HCT116 (cell line): ENCODE data around the gene AURKAIP1. TPM values are rescaled to one million over a fixed set of nuclear protein-coding genes. Genes with fewer than 3 reads are reported as not detected.

Source experiments
- ATAC-seq: fragments of 200-7000 bp; cut with Tn5 transposase; 2 replicates; pipeline ENCODE4 v1.9.1; 2020; ENCODE audit warnings: mild to moderate bottlenecking, moderate library complexity
- BruUV-seq: library from RNA; stranded (reverse); fragments of 400-500 nt; replicated peaks from 2 replicates; lab custom pipeline; 2021; lab: Mats Ljungman, UMichigan
- CTCF ChIA-PET: fragments of 300-600 bp; sonication (Branson Sonifier 250); formaldehyde crosslinking; loops from one replicate; lab custom pipeline; 2021; ENCODE audit warnings: antibody characterized with exemption; lab: Charles Lee
- POLR2A ChIA-PET: fragments of 300-600, 350-600 bp; sonication (Branson Sonifier 250); formaldehyde crosslinking; loops from one replicate; lab custom pipeline; 2021; ENCODE audit warnings: antibody characterized with exemption; lab: Charles Lee
- RAD21 ChIA-PET, 2 experiments: fragments of 300-600 bp; sonication (Branson Sonifier 250); formaldehyde crosslinking; loops; one replicate each; lab custom pipeline; 2023; ENCODE audit warnings: low total read pairs in 2 of 2; ENCODE audit not compliant: uncharacterized antibody in 2 of 2, unreplicated experiment in 2 of 2, low non-redundant PET in 1 of 2; lab: Charles Lee
- DNase-seq: peaks from one replicate; pipeline ENCODE4 v3.0.0-alpha.2; 2010; ENCODE audit warnings: low read depth, low spot score
- H2AFZ ChIP-seq: fragments of 200-600 bp; shearing (Covaris generic), sonication (generic); 2 replicates; pipeline ENCODE4 v1.6.1; 2017; ENCODE audit warnings: low read depth, mixed run types, mixed read lengths, antibody characterized with exemption, low read length; ENCODE audit not compliant: poor library complexity, severe bottlenecking
- H3K27ac ChIP-seq: 2 replicates; pipeline ENCODE4 v1.5.1; 2012; ENCODE audit warnings: low read depth, low read length
- H3K27me3 ChIP-seq: fragments of 200-600 bp; sonication (generic); 2 replicates; pipeline ENCODE4 v1.6.1; 2016; ENCODE audit warnings: mixed run types, low read length, mixed read lengths; ENCODE audit not compliant: insufficient read depth
- H3K36me3 ChIP-seq, 2 experiments: fragments of 200-500 bp in 1 of 2; fragments of 200-600 bp in 1 of 2; sonication (Bioruptor generic) in 1 of 2; sonication (generic) in 1 of 2; 2 replicates each; pipeline versions ENCODE4 v1.5.1 to v1.6.1; 2014 to 2016; ENCODE audit warnings: low read length in 2 of 2, inconsistent platforms in 1 of 2, mixed read lengths in 1 of 2, mixed run types in 1 of 2; ENCODE audit not compliant: insufficient read depth in 2 of 2, control insufficient read depth in 1 of 2
- H3K4me1 ChIP-seq, 2 experiments: fragments of 200-600 bp in 1 of 2; sonication (generic) in 1 of 2; 2 replicates each; pipeline versions ENCODE4 v1.5.1 to v1.6.1; 2012 to 2017; ENCODE audit warnings: low read length in 2 of 2, inconsistent platforms in 1 of 2, mild to moderate bottlenecking in 1 of 2, mixed read lengths in 1 of 2, mixed run types in 1 of 2, moderate library complexity in 1 of 2; ENCODE audit not compliant: insufficient read depth in 2 of 2, control insufficient read depth in 1 of 2
- H3K4me2 ChIP-seq: fragments of 200-600 bp; sonication (generic); 2 replicates; pipeline ENCODE4 v1.6.1; 2017; ENCODE audit warnings: mixed run types, low read length, mixed read lengths
- H3K4me3 ChIP-seq, 2 experiments: fragments of 200-600 bp in 1 of 2; sonication (generic) in 1 of 2; replicated peaks in 1 of 2; 2 replicates each; pipeline ENCODE4 v1.5.1; 2011 to 2016; ENCODE audit warnings: low read length in 2 of 2, control low read depth in 1 of 2, low read depth in 1 of 2, mild to moderate bottlenecking in 1 of 2, mixed read lengths in 1 of 2, mixed run types in 1 of 2
- H3K79me2 ChIP-seq: fragments of 200-600 bp; sonication (generic); 2 replicates; pipeline ENCODE4 v1.6.1; 2017; ENCODE audit warnings: mild to moderate bottlenecking, mixed run types, low read length, moderate library complexity, mixed read lengths; ENCODE audit not compliant: insufficient read depth
- H3K9ac ChIP-seq: fragments of 200-600 bp; sonication (generic); 2 replicates; pipeline ENCODE4 v1.6.1; 2016; ENCODE audit warnings: low read length, mixed read lengths
- H3K9me2 ChIP-seq: fragments of 200-600 bp; sonication (generic), shearing (Covaris generic); 2 replicates; pipeline ENCODE4 v1.6.1; 2017; ENCODE audit warnings: mixed run types, mild to moderate bottlenecking, moderate library complexity; ENCODE audit not compliant: insufficient read depth
- H3K9me3 ChIP-seq, 2 experiments: fragments of 200-500 bp in 1 of 2; fragments of 200-600 bp in 1 of 2; sonication (Bioruptor generic) in 1 of 2; sonication (generic) in 1 of 2; 2 replicates each; pipeline ENCODE4 v1.6.1; 2014 to 2017; ENCODE audit warnings: low read length in 2 of 2, mixed read lengths in 2 of 2, inconsistent platforms in 1 of 2, low read depth in 1 of 2, mild to moderate bottlenecking in 1 of 2, mixed run types in 1 of 2, moderate library complexity in 1 of 2; ENCODE audit not compliant: control insufficient read depth in 1 of 2, insufficient read depth in 1 of 2
- H4K20me1 ChIP-seq: fragments of 200-600 bp; sonication (generic), shearing (Covaris generic); 2 replicates; pipeline ENCODE4 v1.6.1; 2017; ENCODE audit warnings: mixed run types, mild to moderate bottlenecking, moderate library complexity; ENCODE audit not compliant: insufficient read depth
- CBX3 ChIP-seq: IDR thresholded peaks from 2 replicates; pipeline ENCODE4 v1.6.1; 2012; ENCODE audit warnings: low read depth
- CEBPB ChIP-seq: IDR thresholded peaks from 2 replicates; pipeline ENCODE4 v1.6.1; 2012; ENCODE audit warnings: low read depth
- EGR1 ChIP-seq: IDR thresholded peaks from 2 replicates; pipeline ENCODE4 v1.6.1; 2012; ENCODE audit warnings: low read depth
- EZH2 ChIP-seq: fragments of 200-600 bp; sonication (generic); IDR thresholded peaks from 2 replicates; pipeline ENCODE4 v1.6.1; 2017; ENCODE audit warnings: antibody characterized with exemption, mixed run types
- EZH2phosphoT487 ChIP-seq: fragments of 200-600 bp; IDR thresholded peaks from 2 replicates; pipeline ENCODE4 v1.6.1; 2018; ENCODE audit warnings: antibody characterized with exemption, borderline replicate concordance
- FOSL1 ChIP-seq: IDR thresholded peaks from 2 replicates; pipeline ENCODE4 v1.6.1; 2012; ENCODE audit warnings: low read depth
- JUND ChIP-seq: IDR thresholded peaks from 2 replicates; pipeline ENCODE4 v1.6.1; 2012
- POLR2AphosphoS5 ChIP-seq: IDR thresholded peaks from 2 replicates; pipeline ENCODE4 v1.6.1; 2011; ENCODE audit warnings: mild to moderate bottlenecking, low read depth, low read length, moderate library complexity
- RAD21 ChIP-seq: IDR thresholded peaks from 2 replicates; pipeline ENCODE4 v1.6.1; 2012; ENCODE audit warnings: low read depth, mild to moderate bottlenecking
- SIN3A ChIP-seq: IDR thresholded peaks from 2 replicates; pipeline ENCODE4 v1.6.1; 2012; ENCODE audit warnings: low read depth
- SP1 ChIP-seq: IDR thresholded peaks from 2 replicates; pipeline ENCODE4 v1.6.1; 2012; ENCODE audit warnings: low read depth
- SRF ChIP-seq: IDR thresholded peaks from 2 replicates; pipeline ENCODE4 v1.6.1; 2012; ENCODE audit warnings: low read depth
- TCF7L2 ChIP-seq: IDR thresholded peaks from 2 replicates; pipeline ENCODE4 v1.7.0; 2011; ENCODE audit warnings: borderline replicate concordance, inconsistent platforms; ENCODE audit not compliant: insufficient read depth, insufficient read length; ENCODE audit errors: extremely low read depth
- YY1 ChIP-seq: IDR thresholded peaks from 2 replicates; pipeline ENCODE4 v1.6.1; 2011; ENCODE audit warnings: low read length, low read depth, moderate library complexity, mild to moderate bottlenecking; ENCODE audit not compliant: insufficient replicate concordance; ENCODE audit errors: extremely low read depth
- intact Hi-C: fragments of 100-400 bp; cut with micrococcal nuclease; formaldehyde crosslinking; loops from 2 replicates; pipeline ENCODE4 v1.10.0; 2022
- total RNA-seq: library from RNA; stranded (reverse); gene quantifications from one replicate; pipeline ENCODE4 v1.2.1, GENCODE V29; 2021; ENCODE audit not compliant: unreplicated experiment
- TF ChIP-seq, protein P1 (sequence below): IDR thresholded peaks from 2 replicates; pipeline ENCODE4 v1.6.1; 2012
- TF ChIP-seq, protein P2 (sequence below), 3 experiments: fragments of 200-600 bp in 1 of 3; sonication (generic) in 1 of 3; IDR thresholded peaks in 2 of 3; conservative IDR thresholded peaks in 1 of 3; 2 replicates each; pipeline ENCODE4 v1.5.1; 2012 to 2017; ENCODE audit warnings: low read depth in 2 of 3, low read length in 2 of 3, antibody characterized with exemption in 1 of 3, borderline replicate concordance in 1 of 3, control low read depth in 1 of 3, mild to moderate bottlenecking in 1 of 3, mixed read lengths in 1 of 3, mixed run types in 1 of 3, moderate library complexity in 1 of 3; ENCODE audit not compliant: insufficient read depth in 1 of 3
- TF ChIP-seq, protein P3 (sequence below): IDR thresholded peaks from 2 replicates; pipeline ENCODE4 v1.6.1; 2012; ENCODE audit warnings: low read depth
- TF ChIP-seq, protein P4 (sequence below): IDR thresholded peaks from 2 replicates; pipeline ENCODE4 v1.6.1; 2011; ENCODE audit warnings: mild to moderate bottlenecking, low read length, moderate library complexity; ENCODE audit not compliant: insufficient replicate concordance; ENCODE audit errors: extremely low read depth

AURKAIP1 gene
- total RNA-seq, 1 experiment from 2014 or later, result 200 TPM

DNA sequence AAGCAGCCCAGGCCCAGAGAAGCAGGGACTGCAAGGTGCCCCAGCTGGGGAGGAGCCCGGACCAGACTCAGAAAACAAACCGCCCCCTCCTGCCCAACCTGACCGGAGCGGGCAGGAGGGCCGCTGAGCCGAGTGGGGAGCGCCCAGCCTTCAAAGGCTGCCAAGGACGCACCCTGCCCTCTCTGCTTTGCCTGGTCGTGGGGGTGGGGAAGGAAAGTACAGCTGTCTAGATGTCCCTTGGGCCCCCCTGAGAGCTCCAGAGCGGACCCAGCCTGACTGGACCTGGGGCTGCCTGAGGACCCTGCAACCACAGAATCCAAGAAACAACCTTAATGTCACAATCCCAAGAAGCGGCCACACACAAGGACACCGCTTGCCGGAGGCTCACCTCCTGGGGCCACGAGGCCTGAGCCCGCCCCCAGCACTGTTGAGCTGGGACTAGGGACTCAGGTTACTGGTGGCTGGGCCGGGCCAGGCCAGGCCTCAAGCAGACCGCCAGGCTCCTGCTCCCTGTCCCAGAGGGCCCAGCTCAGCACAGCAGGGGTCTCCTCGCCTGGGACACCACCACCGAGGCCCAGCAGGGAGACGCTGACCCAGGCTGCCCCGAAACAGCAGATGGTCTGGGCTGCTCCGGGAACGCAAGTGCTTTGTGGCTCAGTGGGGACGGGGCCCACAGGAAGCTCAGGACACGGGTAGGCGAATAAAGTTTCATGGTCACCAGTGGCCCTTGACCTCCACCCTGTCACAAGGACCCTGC, 27.2 kb downstream of the AURKAIP1 start:
- Histone ChIP-seq H3K27ac (peak overlapping the region; percentile 100), H3K4me3 (peak overlapping the region; percentile 80 to 87), H4K20me1 (no peaks in the 10 kb centered on the region), H3K27me3 (no peaks in the 10 kb centered on the region), H3K36me3 (no peaks in the 10 kb centered on the region), H3K79me2 (peaks cover 58% of the 10 kb centered on the region), H3K4me2 (peak overlapping the region; percentile 96), H2AFZ (no peak overlapping the region), H3K9me2 (no peaks in the 10 kb centered on the region), H3K9me3 (no peaks in the 10 kb centered on the region), H3K4me1 (peaks cover 43 to 67% of the 10 kb centered on the region in 2 experiments), H3K9ac (peak overlapping the region; percentile 76)
- intact Hi-C loops, result loop anchor here (5.0 to 10.0 kb wide), 3 partner anchors 41 to 276 kb away; partner anchors contain the start of genes ACAP3, MIB2, PUSL1 and RNF223
- DNase-seq, result peak; percentile 54
- BruUV-seq, result no TSS peak
- CTCF ChIA-PET, result interaction anchor here (1.3 kb wide), 1 partner anchor 56 kb away, joined by 3 read pairs; no protein-coding TSS in a partner anchor
- POLR2A ChIA-PET, result interaction anchor here (0.6 to 1.2 kb wide), 5 partner anchors 10 to 405 kb away, joined by 3 to 4 read pairs (median 4); partner anchors contain the start of gene AURKAIP1
- ATAC-seq, result peak; percentile 44
- RAD21 ChIA-PET, result interaction anchor here in 1 of 2 experiments (1.0 to 1.3 kb wide), 2 partner anchors 27 to 56 kb away, joined by 3 read pairs; partner anchors contain the start of gene AURKAIP1
- TF ChIP-seq SIN3A, result no peak
- no peak for TF ChIP-seq RAD21
- TF ChIP-seq EGR1, result no peak
- TF ChIP-seq JUND, result no peak
- no peak for TF ChIP-seq SRF
- no peak for TF ChIP-seq FOSL1
- peak; percentile 29; the same call in 1 of the 2 replicates for TF ChIP-seq POLR2AphosphoS5
- TF ChIP-seq EZH2, result no peak
- peak; percentile 84 for TF ChIP-seq TCF7L2
- TF ChIP-seq YY1, result no peak
- TF ChIP-seq, protein P1, sequence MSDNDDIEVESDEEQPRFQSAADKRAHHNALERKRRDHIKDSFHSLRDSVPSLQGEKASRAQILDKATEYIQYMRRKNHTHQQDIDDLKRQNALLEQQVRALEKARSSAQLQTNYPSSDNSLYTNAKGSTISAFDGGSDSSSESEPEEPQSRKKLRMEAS, result no peak
- TF ChIP-seq, protein P2, sequence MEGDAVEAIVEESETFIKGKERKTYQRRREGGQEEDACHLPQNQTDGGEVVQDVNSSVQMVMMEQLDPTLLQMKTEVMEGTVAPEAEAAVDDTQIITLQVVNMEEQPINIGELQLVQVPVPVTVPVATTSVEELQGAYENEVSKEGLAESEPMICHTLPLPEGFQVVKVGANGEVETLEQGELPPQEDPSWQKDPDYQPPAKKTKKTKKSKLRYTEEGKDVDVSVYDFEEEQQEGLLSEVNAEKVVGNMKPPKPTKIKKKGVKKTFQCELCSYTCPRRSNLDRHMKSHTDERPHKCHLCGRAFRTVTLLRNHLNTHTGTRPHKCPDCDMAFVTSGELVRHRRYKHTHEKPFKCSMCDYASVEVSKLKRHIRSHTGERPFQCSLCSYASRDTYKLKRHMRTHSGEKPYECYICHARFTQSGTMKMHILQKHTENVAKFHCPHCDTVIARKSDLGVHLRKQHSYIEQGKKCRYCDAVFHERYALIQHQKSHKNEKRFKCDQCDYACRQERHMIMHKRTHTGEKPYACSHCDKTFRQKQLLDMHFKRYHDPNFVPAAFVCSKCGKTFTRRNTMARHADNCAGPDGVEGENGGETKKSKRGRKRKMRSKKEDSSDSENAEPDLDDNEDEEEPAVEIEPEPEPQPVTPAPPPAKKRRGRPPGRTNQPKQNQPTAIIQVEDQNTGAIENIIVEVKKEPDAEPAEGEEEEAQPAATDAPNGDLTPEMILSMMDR (IDR thresholded peaks at IDR 0.05 in 2 of 3, conservative IDR thresholded peaks at IDR 0.05 in 1 of 3; ENCODE audit: borderline replicate concordance in 1 of 3, insufficient read depth in 1 of 3, low read depth in 2 of 3, low read length in 2 of 3), result no peak
- TF ChIP-seq, protein P3, sequence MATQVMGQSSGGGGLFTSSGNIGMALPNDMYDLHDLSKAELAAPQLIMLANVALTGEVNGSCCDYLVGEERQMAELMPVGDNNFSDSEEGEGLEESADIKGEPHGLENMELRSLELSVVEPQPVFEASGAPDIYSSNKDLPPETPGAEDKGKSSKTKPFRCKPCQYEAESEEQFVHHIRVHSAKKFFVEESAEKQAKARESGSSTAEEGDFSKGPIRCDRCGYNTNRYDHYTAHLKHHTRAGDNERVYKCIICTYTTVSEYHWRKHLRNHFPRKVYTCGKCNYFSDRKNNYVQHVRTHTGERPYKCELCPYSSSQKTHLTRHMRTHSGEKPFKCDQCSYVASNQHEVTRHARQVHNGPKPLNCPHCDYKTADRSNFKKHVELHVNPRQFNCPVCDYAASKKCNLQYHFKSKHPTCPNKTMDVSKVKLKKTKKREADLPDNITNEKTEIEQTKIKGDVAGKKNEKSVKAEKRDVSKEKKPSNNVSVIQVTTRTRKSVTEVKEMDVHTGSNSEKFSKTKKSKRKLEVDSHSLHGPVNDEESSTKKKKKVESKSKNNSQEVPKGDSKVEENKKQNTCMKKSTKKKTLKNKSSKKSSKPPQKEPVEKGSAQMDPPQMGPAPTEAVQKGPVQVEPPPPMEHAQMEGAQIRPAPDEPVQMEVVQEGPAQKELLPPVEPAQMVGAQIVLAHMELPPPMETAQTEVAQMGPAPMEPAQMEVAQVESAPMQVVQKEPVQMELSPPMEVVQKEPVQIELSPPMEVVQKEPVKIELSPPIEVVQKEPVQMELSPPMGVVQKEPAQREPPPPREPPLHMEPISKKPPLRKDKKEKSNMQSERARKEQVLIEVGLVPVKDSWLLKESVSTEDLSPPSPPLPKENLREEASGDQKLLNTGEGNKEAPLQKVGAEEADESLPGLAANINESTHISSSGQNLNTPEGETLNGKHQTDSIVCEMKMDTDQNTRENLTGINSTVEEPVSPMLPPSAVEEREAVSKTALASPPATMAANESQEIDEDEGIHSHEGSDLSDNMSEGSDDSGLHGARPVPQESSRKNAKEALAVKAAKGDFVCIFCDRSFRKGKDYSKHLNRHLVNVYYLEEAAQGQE, result no peak
- TF ChIP-seq CEBPB, result no peak
- no peak for TF ChIP-seq EZH2phosphoT487
- TF ChIP-seq SP1, result no peak
- TF ChIP-seq, protein P4, sequence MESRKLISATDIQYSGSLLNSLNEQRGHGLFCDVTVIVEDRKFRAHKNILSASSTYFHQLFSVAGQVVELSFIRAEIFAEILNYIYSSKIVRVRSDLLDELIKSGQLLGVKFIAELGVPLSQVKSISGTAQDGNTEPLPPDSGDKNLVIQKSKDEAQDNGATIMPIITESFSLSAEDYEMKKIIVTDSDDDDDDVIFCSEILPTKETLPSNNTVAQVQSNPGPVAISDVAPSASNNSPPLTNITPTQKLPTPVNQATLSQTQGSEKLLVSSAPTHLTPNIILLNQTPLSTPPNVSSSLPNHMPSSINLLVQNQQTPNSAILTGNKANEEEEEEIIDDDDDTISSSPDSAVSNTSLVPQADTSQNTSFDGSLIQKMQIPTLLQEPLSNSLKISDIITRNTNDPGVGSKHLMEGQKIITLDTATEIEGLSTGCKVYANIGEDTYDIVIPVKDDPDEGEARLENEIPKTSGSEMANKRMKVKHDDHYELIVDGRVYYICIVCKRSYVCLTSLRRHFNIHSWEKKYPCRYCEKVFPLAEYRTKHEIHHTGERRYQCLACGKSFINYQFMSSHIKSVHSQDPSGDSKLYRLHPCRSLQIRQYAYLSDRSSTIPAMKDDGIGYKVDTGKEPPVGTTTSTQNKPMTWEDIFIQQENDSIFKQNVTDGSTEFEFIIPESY, result peak; percentile 20
- no peak for TF ChIP-seq CBX3
